Measurements from ENCODE around the gene SLC39A7. TPM values are rescaled to one million over a fixed set of nuclear protein-coding genes. Genes with fewer than 3 reads are reported as not detected.

The SLC39A7 gene
- total and polyA plus RNA-seq, 2 of the 13 experiments (the other 11 are each of a cell fraction or from before 2014, with no cell fraction given): 142 to 229 TPM

DNA sequence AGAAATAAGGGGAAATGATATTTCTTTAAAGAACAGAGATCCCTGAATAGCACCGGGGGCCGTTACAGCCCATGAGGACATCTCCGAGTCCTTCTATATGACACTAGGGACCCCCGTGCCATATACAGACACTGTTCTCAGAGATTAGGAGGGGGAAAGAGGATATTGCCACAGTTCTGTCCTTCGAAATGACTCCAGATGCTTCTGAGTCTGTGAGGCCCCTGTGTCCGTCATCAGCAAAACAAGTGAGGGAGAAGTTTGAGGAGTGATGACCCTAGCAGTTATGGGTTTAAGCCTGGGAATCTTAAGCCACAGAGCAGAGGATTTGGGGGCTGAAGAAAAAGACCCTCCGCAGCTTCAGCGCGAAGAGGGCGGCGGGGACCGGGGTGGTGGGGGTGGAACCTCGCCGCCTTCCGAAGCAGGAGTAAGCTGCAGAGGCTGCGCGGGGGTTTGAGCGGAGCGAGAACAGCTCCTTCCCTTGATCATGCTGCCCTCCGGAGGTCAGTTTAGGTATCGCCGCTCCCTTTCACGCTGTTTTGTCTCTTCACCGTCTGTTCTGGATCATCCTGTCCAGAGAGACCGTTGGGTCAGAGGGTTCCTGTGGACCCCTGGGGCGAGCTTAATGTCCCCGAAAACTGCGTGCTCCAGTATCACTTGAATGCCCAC lies 47.4 kb downstream of the SLC39A7 start (continued):
- TF ChIP-seq, protein P1, sequence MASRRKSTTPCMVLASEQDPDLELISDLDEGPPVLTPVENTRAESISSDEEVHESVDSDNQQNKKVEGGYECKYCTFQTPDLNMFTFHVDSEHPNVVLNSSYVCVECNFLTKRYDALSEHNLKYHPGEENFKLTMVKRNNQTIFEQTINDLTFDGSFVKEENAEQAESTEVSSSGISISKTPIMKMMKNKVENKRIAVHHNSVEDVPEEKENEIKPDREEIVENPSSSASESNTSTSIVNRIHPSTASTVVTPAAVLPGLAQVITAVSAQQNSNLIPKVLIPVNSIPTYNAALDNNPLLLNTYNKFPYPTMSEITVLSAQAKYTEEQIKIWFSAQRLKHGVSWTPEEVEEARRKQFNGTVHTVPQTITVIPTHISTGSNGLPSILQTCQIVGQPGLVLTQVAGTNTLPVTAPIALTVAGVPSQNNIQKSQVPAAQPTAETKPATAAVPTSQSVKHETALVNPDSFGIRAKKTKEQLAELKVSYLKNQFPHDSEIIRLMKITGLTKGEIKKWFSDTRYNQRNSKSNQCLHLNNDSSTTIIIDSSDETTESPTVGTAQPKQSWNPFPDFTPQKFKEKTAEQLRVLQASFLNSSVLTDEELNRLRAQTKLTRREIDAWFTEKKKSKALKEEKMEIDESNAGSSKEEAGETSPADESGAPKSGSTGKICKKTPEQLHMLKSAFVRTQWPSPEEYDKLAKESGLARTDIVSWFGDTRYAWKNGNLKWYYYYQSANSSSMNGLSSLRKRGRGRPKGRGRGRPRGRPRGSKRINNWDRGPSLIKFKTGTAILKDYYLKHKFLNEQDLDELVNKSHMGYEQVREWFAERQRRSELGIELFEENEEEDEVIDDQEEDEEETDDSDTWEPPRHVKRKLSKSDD (CRISPR knock-in tag; IDR thresholded peaks at IDR 0.05; ENCODE audit: low read depth): no peak
- no peak; the same call in 1 of the 2 replicates for TF ChIP-seq SIN3A (IDR thresholded peaks at IDR 0.05; ENCODE audit: borderline replicate concordance, low read depth, low read length)
- no peak; the same call in 1 of the 2 replicates for TF ChIP-seq DNMT3B (CRISPR knock-in tag; conservative IDR thresholded peaks at IDR 0.05)
- no peak for TF ChIP-seq ZNF570 (CRISPR knock-in tag; IDR thresholded peaks at IDR 0.05; ENCODE audit: borderline replicate concordance)
- no peak for TF ChIP-seq ASH2L (IDR thresholded peaks at IDR 0.05; ENCODE audit: insufficient read length, low read depth, low read length)
- TF ChIP-seq MXD4 (CRISPR knock-in tag; IDR thresholded peaks at IDR 0.05): no peak
- no peak for TF ChIP-seq NFE2 (CRISPR knock-in tag; IDR thresholded peaks at IDR 0.05)
- TF ChIP-seq BCL6 (CRISPR knock-in tag; IDR thresholded peaks at IDR 0.05): peak; percentile 61
- TF ChIP-seq SSRP1 (CRISPR knock-in tag; IDR thresholded peaks at IDR 0.05): no peak
- TF ChIP-seq NFE2L1 (CRISPR knock-in tag; IDR thresholded peaks at IDR 0.05; ENCODE audit: borderline replicate concordance): no peak
- TF ChIP-seq ARNT (IDR thresholded peaks at IDR 0.05): no peak
- TF ChIP-seq REPIN1 (CRISPR knock-in tag; IDR thresholded peaks at IDR 0.05; ENCODE audit: borderline replicate concordance, low read depth): no peak
- no peak for TF ChIP-seq CREB1 (IDR thresholded peaks at IDR 0.05)
- TF ChIP-seq CREB1 (CRISPR knock-in tag; IDR thresholded peaks at IDR 0.05): no peak
- TF ChIP-seq ZNF317 (CRISPR knock-in tag; IDR thresholded peaks at IDR 0.05): no peak
- TF ChIP-seq ATF7 (IDR thresholded peaks at IDR 0.05): no peak
- no peak for TF ChIP-seq ATF7 (CRISPR knock-in tag; IDR thresholded peaks at IDR 0.05)
- no peak for TF ChIP-seq ZNF839 (CRISPR knock-in tag; IDR thresholded peaks at IDR 0.05; ENCODE audit: borderline replicate concordance)
- no peak for TF ChIP-seq ZSCAN31 (CRISPR knock-in tag; IDR thresholded peaks at IDR 0.05; ENCODE audit: low read depth)
- 0 out of 2 replicates have a peak, but pooled peaks have one; percentile 47 for TF ChIP-seq MIXL1 (CRISPR knock-in tag; IDR thresholded peaks at IDR 0.05)
- TF ChIP-seq ZSCAN12 (CRISPR knock-in tag; IDR thresholded peaks at IDR 0.05): no peak
- TF ChIP-seq, protein P2, sequence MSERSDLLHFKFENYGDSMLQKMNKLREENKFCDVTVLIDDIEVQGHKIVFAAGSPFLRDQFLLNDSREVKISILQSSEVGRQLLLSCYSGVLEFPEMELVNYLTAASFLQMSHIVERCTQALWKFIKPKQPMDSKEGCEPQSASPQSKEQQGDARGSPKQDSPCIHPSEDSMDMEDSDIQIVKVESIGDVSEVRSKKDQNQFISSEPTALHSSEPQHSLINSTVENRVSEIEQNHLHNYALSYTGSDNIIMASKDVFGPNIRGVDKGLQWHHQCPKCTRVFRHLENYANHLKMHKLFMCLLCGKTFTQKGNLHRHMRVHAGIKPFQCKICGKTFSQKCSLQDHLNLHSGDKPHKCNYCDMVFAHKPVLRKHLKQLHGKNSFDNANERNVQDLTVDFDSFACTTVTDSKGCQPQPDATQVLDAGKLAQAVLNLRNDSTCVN (CRISPR knock-in tag; IDR thresholded peaks at IDR 0.05; ENCODE audit: borderline replicate concordance): peak; percentile 92
- no peak for TF ChIP-seq ZNF180 (CRISPR knock-in tag; IDR thresholded peaks at IDR 0.05; ENCODE audit: borderline replicate concordance, low read depth)
- TF ChIP-seq, protein P3, sequence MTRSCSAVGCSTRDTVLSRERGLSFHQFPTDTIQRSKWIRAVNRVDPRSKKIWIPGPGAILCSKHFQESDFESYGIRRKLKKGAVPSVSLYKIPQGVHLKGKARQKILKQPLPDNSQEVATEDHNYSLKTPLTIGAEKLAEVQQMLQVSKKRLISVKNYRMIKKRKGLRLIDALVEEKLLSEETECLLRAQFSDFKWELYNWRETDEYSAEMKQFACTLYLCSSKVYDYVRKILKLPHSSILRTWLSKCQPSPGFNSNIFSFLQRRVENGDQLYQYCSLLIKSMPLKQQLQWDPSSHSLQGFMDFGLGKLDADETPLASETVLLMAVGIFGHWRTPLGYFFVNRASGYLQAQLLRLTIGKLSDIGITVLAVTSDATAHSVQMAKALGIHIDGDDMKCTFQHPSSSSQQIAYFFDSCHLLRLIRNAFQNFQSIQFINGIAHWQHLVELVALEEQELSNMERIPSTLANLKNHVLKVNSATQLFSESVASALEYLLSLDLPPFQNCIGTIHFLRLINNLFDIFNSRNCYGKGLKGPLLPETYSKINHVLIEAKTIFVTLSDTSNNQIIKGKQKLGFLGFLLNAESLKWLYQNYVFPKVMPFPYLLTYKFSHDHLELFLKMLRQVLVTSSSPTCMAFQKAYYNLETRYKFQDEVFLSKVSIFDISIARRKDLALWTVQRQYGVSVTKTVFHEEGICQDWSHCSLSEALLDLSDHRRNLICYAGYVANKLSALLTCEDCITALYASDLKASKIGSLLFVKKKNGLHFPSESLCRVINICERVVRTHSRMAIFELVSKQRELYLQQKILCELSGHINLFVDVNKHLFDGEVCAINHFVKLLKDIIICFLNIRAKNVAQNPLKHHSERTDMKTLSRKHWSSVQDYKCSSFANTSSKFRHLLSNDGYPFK (CRISPR knock-in tag; IDR thresholded peaks at IDR 0.05; ENCODE audit: borderline replicate concordance): no peak
- no peak for TF ChIP-seq ZNF121 (CRISPR knock-in tag; IDR thresholded peaks at IDR 0.05)
- TF ChIP-seq, protein P4, sequence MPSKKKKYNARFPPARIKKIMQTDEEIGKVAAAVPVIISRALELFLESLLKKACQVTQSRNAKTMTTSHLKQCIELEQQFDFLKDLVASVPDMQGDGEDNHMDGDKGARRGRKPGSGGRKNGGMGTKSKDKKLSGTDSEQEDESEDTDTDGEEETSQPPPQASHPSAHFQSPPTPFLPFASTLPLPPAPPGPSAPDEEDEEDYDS (CRISPR knock-in tag; IDR thresholded peaks at IDR 0.05): peak; percentile 62; the same call in 1 of the 2 replicates
